H1 (cell line): ENCODE measurements around the gene CCDC157. TPM values are rescaled to one million over a fixed set of nuclear protein-coding genes. Genes with fewer than 3 reads are reported as not detected.

Source experiments
- CBX5 ChIP-seq: fragments of 300-800, 300-1000 bp; sonication (generic); IDR thresholded peaks from 2 replicates; pipeline ENCODE4 v1.7.1; 2016; ENCODE audit warnings: antibody characterized with exemption, low read length, low read depth
- CHD7 ChIP-seq: fragments of 300-600 bp; sonication (generic); IDR thresholded peaks from 2 replicates; pipeline ENCODE4 v1.7.1; 2012; ENCODE audit warnings: low read length, moderate library complexity, mild to moderate bottlenecking, inconsistent platforms; ENCODE audit not compliant: insufficient replicate concordance
- JUN ChIP-seq: IDR thresholded peaks from 2 replicates; pipeline ENCODE4 v1.6.1; 2011; ENCODE audit warnings: low read depth, mild to moderate bottlenecking, improper control_type of control experiment, low read length
- KDM5A ChIP-seq: fragments of 200-600 bp; IDR thresholded peaks from 2 replicates; pipeline ENCODE4 v1.7.1; 2012; ENCODE audit warnings: mild to moderate bottlenecking, low read length, inconsistent platforms, mixed read lengths
- RAD21 ChIP-seq, 2 experiments: IDR thresholded peaks in 1 of 2; conservative IDR thresholded peaks in 1 of 2; 2 replicates each; pipeline ENCODE4 v1.6.1; 2011; ENCODE audit warnings: low read depth in 2 of 2, low read length in 2 of 2, improper control_type of control experiment in 1 of 2, inconsistent platforms in 1 of 2, mild to moderate bottlenecking in 1 of 2, moderate library complexity in 1 of 2
- SIRT6 ChIP-seq: IDR thresholded peaks from one replicate; pipeline ENCODE4 v1.7.1; 2012; ENCODE audit warnings: low read length, inconsistent platforms
- SP1 ChIP-seq: IDR thresholded peaks from 2 replicates; pipeline ENCODE4 v1.6.1; 2011; ENCODE audit warnings: low read depth, low read length
- polyA plus RNA-seq, 7 experiments: library from polyadenylated mRNA; depleted of rRNA in 3 of 7; stranded (reverse) in 5 of 7; unstranded in 2 of 7; fragments of >200 nt in 5 of 7; fragments of 200-250 nt in 2 of 7; gene quantifications; 1 replicate in 5 of 7; 2 replicates in 1 of 7; 4 replicates in 1 of 7; pipeline versions ENCODE4 v1.2.1 to v1.2.3, GENCODE V29; 2011 to 2013; ENCODE audit warnings: missing spikeins in 2 of 7, mixed read lengths in 2 of 7
- total RNA-seq: library from RNA; stranded (reverse); fragmentation: NEBNext Ultra II Directional; extraction: Animal tissue kit (Norgen Biotek cat#: 25700); gene quantifications from 2 replicates; pipeline ENCODE4 v1.2.1, GENCODE V29; 2021

Gene CCDC157
- total and polyA plus RNA-seq, 2 of the 8 experiments (the other 6 are each of a cell fraction or from before 2014, with no cell fraction given), result 4.1 to 8.4 TPM

GRCh38 chr22:30423959-30424533, 67.2 kb downstream of the CCDC157 start (continued):
- TF ChIP-seq SP1 (peak; percentile 77; the same call in 1 of the 2 replicates), SIRT6 (no peak), CBX5 (no peak), RAD21 (IDR thresholded peaks at IDR 0.05 in 1 of 2, conservative IDR thresholded peaks at IDR 0.05 in 1 of 2; ENCODE audit: low read depth in 2 of 2, low read length in 2 of 2) (no peak), JUN (no peak), KDM5A (no peak), CHD7 (no peak)
- TF ChIP-seq, all 59 proteins: peak for 25
